BJ (cell line): ENCODE measurements around the gene ATPAF1. TPM values are rescaled to one million over a fixed set of nuclear protein-coding genes. Genes with fewer than 3 reads are reported as not detected.
A peak's percentile ranks its signal among the peaks of the same experiment; 100 is the strongest.

Experiments
- CTCF ChIA-PET: fragments of 350-600 bp; formaldehyde crosslinking; extraction: SDS; loops from one replicate; lab custom pipeline; 2021; ENCODE audit warnings: antibody characterized with exemption, inconsistent platforms; lab: Yijun Ruan, JAX
- POLR2A ChIA-PET: fragments of 300-600 bp; sonication (Branson Sonifier 250); formaldehyde crosslinking; extraction: SDS; loops from one replicate; lab custom pipeline; 2021; ENCODE audit warnings: antibody characterized with exemption; lab: Charles Lee
- DNase-seq: peaks from one replicate; pipeline ENCODE4 v3.0.0-alpha.2; 2011; ENCODE audit warnings: low read depth
- H3K27me3 ChIP-seq: 2 replicates; pipeline ENCODE4 v1.6.0; 2011; ENCODE audit warnings: low read length; ENCODE audit not compliant: control insufficient read depth, insufficient read depth
- H3K36me3 ChIP-seq: 2 replicates; pipeline ENCODE4 v1.5.1; 2011; ENCODE audit warnings: low read length; ENCODE audit not compliant: control insufficient read depth, insufficient read depth
- H3K4me3 ChIP-seq: 2 replicates; pipeline ENCODE4 v1.5.1; 2011; ENCODE audit warnings: low read depth, mild to moderate bottlenecking, control low read depth, low read length
- CTCF ChIP-seq: IDR thresholded peaks from 2 replicates; pipeline ENCODE4 v1.5.1; 2011; ENCODE audit warnings: low read depth, mild to moderate bottlenecking, control low read depth, inconsistent platforms, low read length, moderate library complexity; ENCODE audit not compliant: insufficient read depth
- polyA plus RNA-seq: library from polyadenylated mRNA; depleted of rRNA; stranded (reverse); fragments of >200 nt; gene quantifications from 2 replicates; pipeline ENCODE4 v1.2.3, GENCODE V29; 2011

Gene ATPAF1
- polyA plus RNA-seq, 1 experiment, result 37.0 TPM

- no peak for TF ChIP-seq CTCF
- Histone ChIP-seq H3K27me3 (no peaks in the 10 kb centered on the region), H3K4me3 (no peak overlapping the region), H3K36me3 (peaks cover 4% of the 10 kb centered on the region)
- no peak for DNase-seq
- POLR2A ChIA-PET, result no interaction called here
- CTCF ChIA-PET, result interaction anchor here (1.1 to 1.4 kb wide), 2 partner anchors 8 to 16 kb away, joined by 3 to 4 read pairs; no protein-coding TSS in a partner anchor
Measured at GRCh38 chr1:46606255-46606965, 61.8 kb downstream of the ATPAF1 start.

- no peak for TF ChIP-seq CTCF
- no peak for DNase-seq
- H3K4me3 ChIP-seq, result no peak overlapping the region
- ChIA-PET CTCF (interaction anchor here (1.0 to 2.5 kb wide), 3 partner anchors 9 to 120 kb away, joined by 3 to 8 read pairs (median 4); no protein-coding TSS in a partner anchor), POLR2A (interaction anchor here (1.9 kb wide), 1 partner anchor 9 kb away, joined by 8 read pairs; no protein-coding TSS in a partner anchor)
- H3K27me3 ChIP-seq, result no peaks in the 10 kb centered on the region
- peaks cover 4% of the 10 kb centered on the region for H3K36me3 ChIP-seq
Measured at GRCh38 chr1:46605232-46605631, 62.9 kb downstream of the ATPAF1 start.

GRCh38 chr1:46603858-46604549, 64.2 kb downstream of the ATPAF1 start, which contains the start of gene MKNK1:
Gene MKNK1 (minus strand): TSS chr1:46604268. CDS start chr1:46583327, 20,941 bp downstream.
- ChIA-PET POLR2A (interaction anchor here (0.6 to 1.9 kb wide), 3 partner anchors 11 to 19 kb away, joined by 3 to 16 read pairs (median 8); no protein-coding TSS in a partner anchor), CTCF (interaction anchor here (0.6 to 2.5 kb wide), 9 partner anchors 13 to 602 kb away, joined by 3 to 8 read pairs (median 3); partner anchors contain the start of gene MOB3C)
- peak; percentile 63 for DNase-seq
- peak; percentile 29; the same call in 1 of the 2 replicates for TF ChIP-seq CTCF
- Histone ChIP-seq H3K27me3 (no peaks in the 10 kb centered on the region), H3K4me3 (peak within 1 kb of the TSS; percentile 96), H3K36me3 (peaks cover 2% of the 10 kb centered on the region; the same call in 1 of the 2 replicates)

GRCh38 chr1:46603481-46603857, 64.7 kb downstream of the ATPAF1 start:
- POLR2A ChIA-PET, result no interaction called here

More at GRCh38 chr1:46603481-46603857, 64.7 kb downstream of the ATPAF1 start:
- Histone ChIP-seq H3K4me3 (peak overlapping the region; percentile 96), H3K27me3 (no peaks in the 10 kb centered on the region), H3K36me3 (0 out of 2 replicates have a peak, but pooled peaks cover 2% of the 10 kb centered on the region)
- no peak for DNase-seq
- TF ChIP-seq CTCF, result no peak
- CTCF ChIA-PET, result interaction anchor here (0.9 to 2.5 kb wide), 4 partner anchors 39 to 76 kb away, joined by 3 to 8 read pairs (median 4); no protein-coding TSS in a partner anchor
